NK-92 treated with Interleukin-12 subunit alpha and Interleukin-12 subunit beta, amount 100 ng/mL, for 24 hours (cell line): ENCODE results near the gene GALNT17.
"Not testable (repeated sequence)": the region's sequence is repeated elsewhere in the genome, so short reads cannot be mapped to it uniquely, and the experiment has no call there.

Experiments used
- DNase-seq: peaks from one replicate; lab custom pipeline; 2025; lab: John Stamatoyannopoulos, UW

The GALNT17 gene

DNA sequence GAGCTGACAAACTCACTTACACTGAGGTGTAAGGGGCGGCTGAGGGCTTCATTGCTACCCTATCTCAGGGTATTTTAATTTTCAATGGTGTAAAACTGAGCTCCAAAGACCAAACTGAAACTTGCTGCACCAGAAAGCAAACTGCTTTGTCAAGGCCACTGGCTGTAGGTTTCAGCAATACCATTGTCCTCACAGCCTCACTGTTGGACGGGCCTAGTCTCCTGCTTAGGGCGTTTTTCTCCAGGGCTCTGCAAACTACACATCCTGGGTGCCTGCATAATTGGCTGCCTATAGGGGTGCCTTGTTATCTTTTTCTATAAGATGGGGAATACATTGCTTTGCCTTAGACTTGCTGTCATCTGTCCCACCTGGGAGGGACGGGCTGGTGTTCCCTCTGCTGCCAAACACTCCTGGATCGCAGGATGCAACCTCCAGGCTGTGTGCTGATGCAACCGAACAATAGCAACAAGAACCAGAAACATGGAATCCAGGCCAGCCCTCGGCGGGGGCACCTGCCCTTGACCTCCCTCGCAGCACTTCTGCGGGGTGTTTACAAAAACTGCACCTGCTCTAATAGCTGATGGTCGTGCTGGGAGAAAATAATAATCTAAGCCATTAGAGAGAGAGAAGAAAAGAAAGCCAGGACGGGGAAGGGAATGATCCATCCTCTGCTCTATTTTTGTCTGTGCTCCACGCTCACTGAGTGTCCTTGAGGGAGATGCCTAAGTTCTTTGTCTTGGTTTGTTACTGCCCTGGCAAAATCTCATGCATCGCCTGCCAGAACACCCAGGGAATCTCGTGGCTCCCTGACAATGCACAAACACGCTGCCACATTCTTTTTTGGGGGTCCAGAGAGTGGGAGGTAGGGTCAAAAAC, 104.5 kb downstream of the GALNT17 start:
- no peak for DNase-seq

DNA sequence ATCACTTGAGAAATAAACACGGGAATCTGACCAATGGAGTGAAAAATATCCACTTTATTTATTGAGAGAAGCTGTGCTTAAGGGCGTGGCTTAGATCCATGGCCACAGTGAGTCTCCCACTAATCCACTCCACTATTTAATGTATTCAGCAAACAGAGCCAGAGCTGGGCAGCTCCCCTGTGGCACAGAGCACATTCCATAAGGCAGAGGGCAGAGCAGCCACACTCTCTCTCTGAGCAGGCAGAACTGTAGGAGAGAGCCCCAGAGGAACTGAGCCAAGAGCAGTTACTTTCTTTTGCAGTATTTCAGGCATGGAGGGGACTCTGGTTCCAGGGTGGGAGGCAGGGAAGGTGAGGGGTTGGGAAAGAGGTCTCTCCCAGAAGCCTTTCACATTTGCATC, 106.0 kb downstream of the GALNT17 start:
- DNase-seq: no peak

- DNase-seq: no peak
Measured at GRCh38 chr7:71238581-71239295, 106.8 kb downstream of the GALNT17 start.

GRCh38 chr7:71239586-71240268, 107.8 kb downstream of the GALNT17 start:
- no peak for DNase-seq

DNA sequence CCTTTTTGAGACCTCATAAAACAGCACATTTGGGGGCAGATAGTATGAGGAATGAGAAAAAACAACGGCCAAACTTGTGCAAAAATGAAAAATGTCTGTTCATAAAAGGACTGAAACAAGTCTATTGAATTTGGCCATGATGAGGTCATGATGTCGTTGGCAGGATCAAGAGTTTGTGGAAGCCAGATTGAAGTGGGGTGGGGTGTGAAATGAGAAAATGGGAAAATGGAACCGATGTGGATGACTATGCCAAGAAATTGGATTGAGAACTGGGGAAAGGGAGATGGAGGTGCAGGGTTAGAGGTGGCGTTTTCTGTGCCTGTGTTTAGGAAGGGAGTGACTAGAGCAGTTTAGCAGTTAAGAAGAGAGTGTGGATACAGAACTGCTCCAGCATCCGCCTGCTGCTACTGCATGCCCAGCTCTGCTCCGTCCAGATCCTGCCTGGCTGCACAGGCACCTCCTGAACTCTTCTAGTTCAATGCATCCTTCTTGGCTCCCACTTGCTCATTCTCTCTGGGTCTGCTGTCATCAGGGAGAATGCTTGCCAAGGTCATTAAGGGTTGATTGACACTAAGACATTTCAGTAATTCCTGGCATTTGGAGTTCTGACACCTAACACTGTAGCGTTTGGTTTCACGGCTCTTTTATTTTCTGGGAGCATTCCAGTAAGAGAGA, 111.9 kb downstream of the GALNT17 start:
- no peak for DNase-seq

DNA sequence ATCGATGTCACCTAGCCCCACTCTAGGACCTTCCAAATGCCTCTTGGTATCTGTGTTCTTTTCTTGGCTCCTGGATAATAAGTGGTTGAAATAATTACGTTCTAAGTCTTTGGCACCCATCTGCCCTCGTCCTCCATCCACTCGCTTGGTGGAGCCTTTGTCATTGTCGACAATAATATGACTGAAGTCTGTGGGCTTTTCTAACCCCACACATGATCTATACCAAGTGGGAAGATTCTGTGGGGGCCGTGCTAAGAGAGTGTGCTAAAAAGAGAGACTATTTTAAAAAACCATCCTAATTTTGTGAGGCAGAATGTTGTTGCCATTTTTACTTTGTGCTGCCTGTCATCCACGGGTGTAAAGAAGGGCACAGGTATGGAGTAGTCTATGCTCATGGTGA, 113.1 kb downstream of the GALNT17 start:
- no peak for DNase-seq

GRCh38 chr7:71251706-71252105, 119.8 kb downstream of the GALNT17 start:
- DNase-seq: no peak

GRCh38 chr7:71254751-71255150, 122.8 kb downstream of the GALNT17 start:
- no peak for DNase-seq

GRCh38 chr7:71255537-71256178, 123.7 kb downstream of the GALNT17 start:
- no peak for DNase-seq

DNA sequence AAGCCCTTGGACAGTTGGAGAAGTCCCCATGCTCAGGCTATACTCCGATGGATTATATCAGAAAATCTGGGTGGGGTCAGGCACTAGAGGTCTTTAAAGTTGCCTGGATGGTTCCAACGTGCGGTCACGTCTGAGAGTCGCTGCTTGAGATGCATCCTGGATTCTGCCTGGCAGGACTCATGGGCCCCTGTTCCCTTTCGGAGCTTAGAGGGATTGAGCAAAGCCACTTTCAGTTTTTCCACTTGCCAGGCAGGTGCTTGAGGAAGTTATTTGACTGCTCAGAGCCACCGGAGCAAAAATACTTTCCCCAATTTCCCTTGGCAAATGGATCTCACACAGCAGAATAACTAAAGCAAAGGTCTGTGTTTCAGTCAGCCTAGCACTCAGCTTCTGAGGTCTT, 129.1 kb downstream of the GALNT17 start:
- DNase-seq: no peak

DNA sequence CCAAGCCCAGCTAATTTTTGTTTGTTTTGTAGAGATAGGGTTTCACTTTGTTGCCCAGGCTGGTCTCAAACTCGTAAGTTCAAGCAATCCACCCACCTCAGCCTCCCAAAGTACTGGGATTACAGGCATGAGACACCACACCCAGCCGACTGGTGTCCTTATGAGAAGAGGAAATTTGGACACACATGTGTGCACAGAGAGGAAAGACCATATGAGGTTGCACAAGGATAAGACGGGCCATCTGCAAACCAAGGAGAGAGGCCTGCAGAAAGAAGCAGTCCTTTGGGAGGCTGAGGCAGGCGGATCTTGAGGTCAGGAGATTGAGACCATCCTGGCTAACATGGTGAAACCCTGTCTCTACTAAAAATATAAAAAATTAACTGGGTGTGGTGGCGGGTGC, 130.9 kb downstream of the GALNT17 start:
- DNase-seq: not testable (repeated sequence)

DNA sequence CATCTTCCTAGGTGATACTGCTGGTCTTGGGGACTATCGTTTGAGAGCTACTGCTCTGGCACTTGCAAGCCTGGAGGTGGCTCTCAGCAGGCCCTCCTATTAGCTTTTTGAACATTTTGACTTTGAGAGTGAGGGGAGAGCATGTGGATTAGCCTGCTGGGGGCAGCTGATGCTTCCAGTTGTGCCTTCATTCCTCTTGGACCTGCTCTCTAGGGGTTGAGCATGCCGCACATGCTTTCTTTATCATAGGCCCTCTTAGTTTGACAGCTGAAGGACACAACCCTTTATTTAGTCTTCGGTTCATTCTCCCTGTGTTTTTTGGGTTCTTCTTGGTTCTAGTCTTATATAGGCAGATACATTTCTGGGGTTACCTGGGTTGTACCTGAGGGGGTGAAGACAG, 132.1 kb downstream of the GALNT17 start:
- no peak for DNase-seq

GRCh38 chr7:71266912-71267311, 135.0 kb downstream of the GALNT17 start:
- no peak for DNase-seq

- DNase-seq: no peak
Measured at GRCh38 chr7:71267734-71268469, 136.0 kb downstream of the GALNT17 start.

GRCh38 chr7:71270558-71270957, 138.6 kb downstream of the GALNT17 start:
- no peak for DNase-seq

GRCh38 chr7:71271203-71271602, 139.3 kb downstream of the GALNT17 start:
- no peak for DNase-seq

DNA sequence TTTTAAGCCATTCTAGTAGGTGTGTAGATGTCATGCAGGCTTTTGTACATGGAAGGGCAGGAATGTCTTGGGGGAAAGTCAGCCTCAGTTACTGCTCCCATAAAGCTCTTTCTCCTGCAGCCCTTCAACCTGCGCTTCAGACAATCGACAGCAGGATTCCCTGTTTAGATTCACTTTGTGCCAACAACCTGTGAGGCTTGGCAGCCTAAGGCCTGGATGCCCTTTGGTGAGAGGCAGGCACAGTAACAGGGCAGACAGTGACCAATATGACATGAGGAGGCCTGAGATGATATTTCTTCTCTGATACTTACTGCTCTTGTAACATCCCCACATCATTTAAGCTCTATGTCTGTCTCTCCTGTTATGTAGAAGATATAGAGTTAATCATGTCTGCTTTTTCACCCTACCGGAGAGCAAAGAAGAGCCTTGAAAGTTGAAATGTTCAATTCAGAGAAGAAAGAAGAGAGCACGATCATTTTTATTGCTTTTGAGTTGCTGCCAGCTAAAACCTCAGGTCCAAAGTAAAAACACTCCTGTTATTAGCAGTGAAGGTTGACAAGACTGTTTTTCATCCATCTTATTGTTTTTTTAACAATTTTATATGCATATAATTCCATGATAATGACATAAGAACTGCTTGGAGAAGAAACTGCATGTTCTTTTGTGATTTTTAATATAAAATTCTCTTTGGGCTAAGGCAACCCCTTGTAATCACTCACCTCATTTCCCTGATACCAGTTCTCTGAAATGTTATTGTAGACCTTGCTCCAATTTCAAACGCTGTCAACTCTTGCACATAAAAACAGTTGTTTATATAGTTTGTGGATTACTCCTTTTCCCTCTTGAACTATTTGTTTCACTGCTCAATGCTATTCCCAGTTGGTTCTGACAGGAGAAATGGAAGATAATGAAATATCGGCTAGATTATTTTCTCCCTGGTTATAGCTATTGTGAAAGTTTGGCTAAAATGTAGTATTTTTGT, 140.9 kb downstream of the GALNT17 start:
- no peak for DNase-seq

- DNase-seq: no peak
Measured at GRCh38 chr7:71278257-71278656, 146.3 kb downstream of the GALNT17 start.

- DNase-seq: no peak
Measured at GRCh38 chr7:71281261-71281660, 149.3 kb downstream of the GALNT17 start.

DNA sequence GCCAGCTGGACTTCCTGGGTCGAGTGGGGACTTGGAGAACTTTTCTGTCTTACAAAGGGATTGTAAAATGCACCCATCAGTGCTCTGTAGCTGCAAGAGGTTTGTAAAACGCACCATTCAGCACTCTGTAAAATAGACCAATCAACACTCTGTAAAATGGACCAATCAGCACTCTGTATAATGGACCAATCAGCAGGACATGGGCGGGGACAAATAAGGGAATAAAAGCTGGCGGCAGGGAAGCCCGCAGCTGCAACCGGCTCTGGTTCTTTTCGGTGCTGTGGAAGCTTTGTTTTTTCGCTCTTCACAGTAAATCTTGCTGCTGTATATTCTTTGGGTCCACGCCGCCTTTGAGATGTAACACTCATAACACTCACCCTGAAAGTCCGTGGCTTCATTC, 151.9 kb downstream of the GALNT17 start:
- DNase-seq: no peak
